ENCODE results near the gene IGFL4. TPM values are rescaled to one million over a fixed set of nuclear protein-coding genes. Genes with fewer than 3 reads are reported as not detected.
A peak's percentile ranks its signal among the peaks of the same experiment; 100 is the strongest.

The IGFL4 gene
- total and polyA plus RNA-seq, 10 of the 15 experiments (the other 5 are each of a cell fraction or from before 2014, with no cell fraction given) = not detected

- TF ChIP-seq, protein P1, sequence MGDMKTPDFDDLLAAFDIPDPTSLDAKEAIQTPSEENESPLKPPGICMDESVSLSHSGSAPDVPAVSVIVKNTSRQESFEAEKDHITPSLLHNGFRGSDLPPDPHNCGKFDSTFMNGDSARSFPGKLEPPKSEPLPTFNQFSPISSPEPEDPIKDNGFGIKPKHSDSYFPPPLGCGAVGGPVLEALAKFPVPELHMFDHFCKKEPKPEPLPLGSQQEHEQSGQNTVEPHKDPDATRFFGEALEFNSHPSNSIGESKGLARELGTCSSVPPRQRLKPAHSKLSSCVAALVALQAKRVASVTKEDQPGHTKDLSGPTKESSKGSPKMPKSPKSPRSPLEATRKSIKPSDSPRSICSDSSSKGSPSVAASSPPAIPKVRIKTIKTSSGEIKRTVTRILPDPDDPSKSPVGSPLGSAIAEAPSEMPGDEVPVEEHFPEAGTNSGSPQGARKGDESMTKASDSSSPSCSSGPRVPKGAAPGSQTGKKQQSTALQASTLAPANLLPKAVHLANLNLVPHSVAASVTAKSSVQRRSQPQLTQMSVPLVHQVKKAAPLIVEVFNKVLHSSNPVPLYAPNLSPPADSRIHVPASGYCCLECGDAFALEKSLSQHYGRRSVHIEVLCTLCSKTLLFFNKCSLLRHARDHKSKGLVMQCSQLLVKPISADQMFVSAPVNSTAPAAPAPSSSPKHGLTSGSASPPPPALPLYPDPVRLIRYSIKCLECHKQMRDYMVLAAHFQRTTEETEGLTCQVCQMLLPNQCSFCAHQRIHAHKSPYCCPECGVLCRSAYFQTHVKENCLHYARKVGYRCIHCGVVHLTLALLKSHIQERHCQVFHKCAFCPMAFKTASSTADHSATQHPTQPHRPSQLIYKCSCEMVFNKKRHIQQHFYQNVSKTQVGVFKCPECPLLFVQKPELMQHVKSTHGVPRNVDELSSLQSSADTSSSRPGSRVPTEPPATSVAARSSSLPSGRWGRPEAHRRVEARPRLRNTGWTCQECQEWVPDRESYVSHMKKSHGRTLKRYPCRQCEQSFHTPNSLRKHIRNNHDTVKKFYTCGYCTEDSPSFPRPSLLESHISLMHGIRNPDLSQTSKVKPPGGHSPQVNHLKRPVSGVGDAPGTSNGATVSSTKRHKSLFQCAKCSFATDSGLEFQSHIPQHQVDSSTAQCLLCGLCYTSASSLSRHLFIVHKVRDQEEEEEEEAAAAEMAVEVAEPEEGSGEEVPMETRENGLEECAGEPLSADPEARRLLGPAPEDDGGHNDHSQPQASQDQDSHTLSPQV (IDR thresholded peaks at IDR 0.05) = no peak
Measured at GRCh38 chr19:46052896-46053295, 12.1 kb upstream of the IGFL4 start (continued).

GRCh38 chr19:46049597-46049996 lies 8.8 kb upstream of the IGFL4 start:
- intact Hi-C loops (cut with micrococcal nuclease; ENCODE audit: unreplicated experiment) = no loop called here
- Histone ChIP-seq H3K9ac (ENCODE audit: control insufficient read depth, insufficient read depth, low read length) (no peak overlapping the region), H3K27me3 (replicated peaks in 1 of 2; ENCODE audit: control insufficient read depth in 2 of 2, insufficient read depth in 2 of 2, low read length in 1 of 2) (0 out of 4 replicates have a peak, but pooled peaks cover 0 to 2% of the 10 kb centered on the region in 2 experiments), H3K27ac (ENCODE audit: control insufficient read depth, insufficient read depth) (no peak overlapping the region), H3K9me3 (replicated peaks; ENCODE audit: control insufficient read depth, insufficient read depth, low read length) (no peaks in the 10 kb centered on the region), H3K4me3 (no peak overlapping the region), H4K20me1 (ENCODE audit: control insufficient read depth, insufficient read depth) (no peaks in the 10 kb centered on the region), H3K4me2 (ENCODE audit: control insufficient read depth, insufficient read depth) (no peak overlapping the region), H3K36me3 (ENCODE audit: control insufficient read depth in 2 of 2, insufficient read depth in 2 of 2, low read length in 1 of 2) (no peaks in the 10 kb centered on the region), H2AFZ (ENCODE audit: control insufficient read depth, low read depth, low read length) (no peak overlapping the region), H3K79me2 (ENCODE audit: control insufficient read depth, insufficient read depth, low read length) (no peaks in the 10 kb centered on the region), H3K4me1 (ENCODE audit: control insufficient read depth, insufficient read depth, low read length) (no peaks in the 10 kb centered on the region)
- FAIRE-seq = no peak
- ChIA-PET POLR2A (no interaction called here), RAD21 (ENCODE audit: unreplicated experiment) (interaction anchor here (0.9 kb wide), 1 partner anchor 21 kb away, joined by 4 read pairs; no protein-coding TSS in a partner anchor), CTCF (interaction anchor here (0.5 to 2.0 kb wide), 5 partner anchors 8 to 216 kb away, joined by 3 to 11 read pairs (median 5); no protein-coding TSS in a partner anchor), SMC1A (ENCODE audit: uncharacterized antibody, unreplicated experiment) (interaction anchor here (1.0 kb wide), 1 partner anchor 216 kb away, joined by 3 read pairs; no protein-coding TSS in a partner anchor)
- no peak for ATAC-seq
- BruUV-seq (replicated peaks) = no TSS peak
- WGBS (ENCODE audit: insufficient coverage, insufficient replicate concordance, low lambda C conversion rate, missing lambda C conversion rate) = 43% methylated on average over 7 of the region's 7 CpGs
- DNase-seq (ENCODE audit: low read depth, low spot score) = no peak
- in situ Hi-C loops (cut with MboI) = no loop called here
- peak; percentile 8; the same call in 1 of the 2 replicates for TF ChIP-seq SMC3 (IDR thresholded peaks at IDR 0.05; ENCODE audit: borderline replicate concordance, low read length)
- TF ChIP-seq, protein P2, sequence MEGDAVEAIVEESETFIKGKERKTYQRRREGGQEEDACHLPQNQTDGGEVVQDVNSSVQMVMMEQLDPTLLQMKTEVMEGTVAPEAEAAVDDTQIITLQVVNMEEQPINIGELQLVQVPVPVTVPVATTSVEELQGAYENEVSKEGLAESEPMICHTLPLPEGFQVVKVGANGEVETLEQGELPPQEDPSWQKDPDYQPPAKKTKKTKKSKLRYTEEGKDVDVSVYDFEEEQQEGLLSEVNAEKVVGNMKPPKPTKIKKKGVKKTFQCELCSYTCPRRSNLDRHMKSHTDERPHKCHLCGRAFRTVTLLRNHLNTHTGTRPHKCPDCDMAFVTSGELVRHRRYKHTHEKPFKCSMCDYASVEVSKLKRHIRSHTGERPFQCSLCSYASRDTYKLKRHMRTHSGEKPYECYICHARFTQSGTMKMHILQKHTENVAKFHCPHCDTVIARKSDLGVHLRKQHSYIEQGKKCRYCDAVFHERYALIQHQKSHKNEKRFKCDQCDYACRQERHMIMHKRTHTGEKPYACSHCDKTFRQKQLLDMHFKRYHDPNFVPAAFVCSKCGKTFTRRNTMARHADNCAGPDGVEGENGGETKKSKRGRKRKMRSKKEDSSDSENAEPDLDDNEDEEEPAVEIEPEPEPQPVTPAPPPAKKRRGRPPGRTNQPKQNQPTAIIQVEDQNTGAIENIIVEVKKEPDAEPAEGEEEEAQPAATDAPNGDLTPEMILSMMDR (IDR thresholded peaks at IDR 0.05 in 2 of 3, conservative IDR thresholded peaks at IDR 0.05 in 1 of 3; ENCODE audit: control insufficient read depth in 2 of 3, extremely low read depth in 1 of 3, insufficient read depth in 1 of 3, low read depth in 3 of 3, low read length in 3 of 3) = peak; percentile 22 to 33 (median 23); a peak in 2 of 6 replicates
- no peak for TF ChIP-seq CHD1 (IDR thresholded peaks at IDR 0.05; ENCODE audit: low read depth, low read length)
- no peak for TF ChIP-seq BCL11A (IDR thresholded peaks at IDR 0.05; ENCODE audit: low read depth, low read length)
- no peak for TF ChIP-seq ZBTB40 (IDR thresholded peaks at IDR 0.05; ENCODE audit: borderline replicate concordance)
- no peak for TF ChIP-seq NFXL1 (IDR thresholded peaks at IDR 0.05; ENCODE audit: borderline replicate concordance)
- TF ChIP-seq ATF2 (IDR thresholded peaks at IDR 0.05; ENCODE audit: low read length) = no peak

Data from GM12878 (cell line).